Activated CD8-positive, alpha-beta T cell treated with anti-CD3 and anti-CD28 coated beads for 36 hours (primary cell): ENCODE measurements around the gene MAST3. TPM values are rescaled to one million over a fixed set of nuclear protein-coding genes. Genes with fewer than 3 reads are reported as not detected.

Experiments
- ATAC-seq: fragments of 200-7000 bp; cut with Tn5 transposase; one replicate; pipeline ENCODE4 v1.10.0; 2021; ENCODE audit warnings: mild to moderate bottlenecking, moderate library complexity
- CTCF ChIA-PET: fragments of 350-600 bp; sonication (Branson Sonifier 250); formaldehyde crosslinking; loops from one replicate; lab custom pipeline; 2021; ENCODE audit warnings: antibody characterized with exemption; lab: Charles Lee
- POLR2A ChIA-PET: fragments of 350-600 bp; sonication (Branson Sonifier 250); formaldehyde crosslinking; loops from one replicate; lab custom pipeline; 2021; ENCODE audit warnings: antibody characterized with exemption; lab: Charles Lee
- DNase-seq: peaks from one replicate; pipeline ENCODE4 v3.0.0-alpha.2; 2020
- H3K27ac Mint-ChIP-seq: one replicate; pipeline ENCODE4 v1.8.0; 2021; ENCODE audit warnings: mild to moderate bottlenecking, mixed read lengths
- H3K27me3 Mint-ChIP-seq: one replicate; pipeline ENCODE4 v1.8.0; 2021; ENCODE audit warnings: mixed read lengths
- H3K36me3 Mint-ChIP-seq: one replicate; pipeline ENCODE4 v1.8.0; 2021; ENCODE audit warnings: low read depth, mixed read lengths
- H3K4me1 Mint-ChIP-seq: one replicate; pipeline ENCODE4 v1.8.0; 2021; ENCODE audit warnings: low read depth, mixed read lengths
- H3K4me3 Mint-ChIP-seq: one replicate; pipeline ENCODE4 v1.8.0; 2021; ENCODE audit warnings: mild to moderate bottlenecking, moderate library complexity, mixed read lengths
- H3K9me3 Mint-ChIP-seq: one replicate; pipeline ENCODE4 v1.8.0; 2021; ENCODE audit warnings: mixed read lengths
- intact Hi-C: fragments of 100-400 bp; cut with micrococcal nuclease; formaldehyde crosslinking; loops from one replicate; pipeline ENCODE4 v1.10.0; 2022
- total RNA-seq, 2 experiments: library from RNA; stranded (reverse); gene quantifications; one replicate each; pipeline ENCODE4 v1.2.3, GENCODE V29; 2021
- TF ChIP-seq, protein P1 (sequence below): fragments of 200-600 bp; IDR thresholded peaks from one replicate; pipeline ENCODE4 v1.8.0; 2022; ENCODE audit warnings: antibody characterized with exemption, mild to moderate bottlenecking

MAST3 gene
- total RNA-seq, 2 experiments from 2014 or later: 23.1 to 23.3 TPM

- ChIA-PET POLR2A (no interaction called here), CTCF (interaction anchor here (1.0 kb wide), 1 partner anchor 24 kb away, joined by 3 read pairs; no protein-coding TSS in a partner anchor)
- Mint-ChIP-seq H3K4me1 (no peaks in the 10 kb centered on the region), H3K4me3 (no peak overlapping the region), H3K27ac (no peak overlapping the region), H3K9me3 (no peaks in the 10 kb centered on the region), H3K27me3 (no peaks in the 10 kb centered on the region), H3K36me3 (peaks cover 37% of the 10 kb centered on the region)
- TF ChIP-seq, protein P1, sequence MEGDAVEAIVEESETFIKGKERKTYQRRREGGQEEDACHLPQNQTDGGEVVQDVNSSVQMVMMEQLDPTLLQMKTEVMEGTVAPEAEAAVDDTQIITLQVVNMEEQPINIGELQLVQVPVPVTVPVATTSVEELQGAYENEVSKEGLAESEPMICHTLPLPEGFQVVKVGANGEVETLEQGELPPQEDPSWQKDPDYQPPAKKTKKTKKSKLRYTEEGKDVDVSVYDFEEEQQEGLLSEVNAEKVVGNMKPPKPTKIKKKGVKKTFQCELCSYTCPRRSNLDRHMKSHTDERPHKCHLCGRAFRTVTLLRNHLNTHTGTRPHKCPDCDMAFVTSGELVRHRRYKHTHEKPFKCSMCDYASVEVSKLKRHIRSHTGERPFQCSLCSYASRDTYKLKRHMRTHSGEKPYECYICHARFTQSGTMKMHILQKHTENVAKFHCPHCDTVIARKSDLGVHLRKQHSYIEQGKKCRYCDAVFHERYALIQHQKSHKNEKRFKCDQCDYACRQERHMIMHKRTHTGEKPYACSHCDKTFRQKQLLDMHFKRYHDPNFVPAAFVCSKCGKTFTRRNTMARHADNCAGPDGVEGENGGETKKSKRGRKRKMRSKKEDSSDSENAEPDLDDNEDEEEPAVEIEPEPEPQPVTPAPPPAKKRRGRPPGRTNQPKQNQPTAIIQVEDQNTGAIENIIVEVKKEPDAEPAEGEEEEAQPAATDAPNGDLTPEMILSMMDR: no peak
- ATAC-seq: no peak
- intact Hi-C loops: no loop called here
- no peak for DNase-seq
These were observed 46.8 kb downstream of the MAST3 start for GRCh38 chr19:18144361-18144760.

DNA sequence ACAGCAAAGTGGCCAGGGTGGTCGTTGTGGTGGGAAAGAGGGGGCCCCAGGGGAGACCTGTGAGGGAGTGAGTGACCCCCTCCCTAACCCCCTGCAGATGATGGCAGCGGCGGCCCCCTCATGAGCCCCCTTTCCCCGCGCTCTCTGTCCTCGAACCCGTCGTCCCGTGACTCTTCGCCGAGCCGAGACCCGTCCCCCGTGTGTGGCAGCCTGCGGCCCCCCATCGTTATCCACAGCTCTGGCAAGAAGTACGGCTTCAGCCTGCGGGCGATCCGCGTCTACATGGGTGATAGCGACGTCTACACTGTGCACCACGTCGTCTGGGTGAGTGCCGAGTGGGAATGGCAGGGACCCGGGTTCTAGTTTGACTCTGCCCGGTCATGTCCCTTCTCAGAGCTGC, 47.3 kb downstream of the MAST3 start:
- no peak for ATAC-seq
- no peak overlapping the region for H3K4me3 Mint-ChIP-seq
- DNase-seq: no peak
- peaks cover 38% of the 10 kb centered on the region for H3K36me3 Mint-ChIP-seq
- ChIA-PET POLR2A (interaction anchor here (0.8 kb wide), 1 partner anchor 11 kb away, joined by 3 read pairs; no protein-coding TSS in a partner anchor), CTCF (interaction anchor here (1.1 kb wide), 1 partner anchor 16 kb away, joined by 3 read pairs; no protein-coding TSS in a partner anchor)
- no peaks in the 10 kb centered on the region for H3K4me1 Mint-ChIP-seq
- H3K27me3 Mint-ChIP-seq: no peaks in the 10 kb centered on the region
- H3K27ac Mint-ChIP-seq: no peak overlapping the region
- TF ChIP-seq, protein P1: no peak
- no peaks in the 10 kb centered on the region for H3K9me3 Mint-ChIP-seq
- intact Hi-C loops: no loop called here

- H3K27me3 Mint-ChIP-seq: no peaks in the 10 kb centered on the region
- ChIA-PET POLR2A (interaction anchor here (0.8 to 1.4 kb wide), 2 partner anchors 11 to 17 kb away, joined by 3 read pairs; no protein-coding TSS in a partner anchor), CTCF (interaction anchor here (1.1 kb wide), 2 partner anchors 16 to 22 kb away, joined by 3 read pairs; no protein-coding TSS in a partner anchor)
- no peak for ATAC-seq
- peaks cover 36% of the 10 kb centered on the region for H3K36me3 Mint-ChIP-seq
- H3K4me1 Mint-ChIP-seq: no peaks in the 10 kb centered on the region
- H3K4me3 Mint-ChIP-seq: no peak overlapping the region
- H3K9me3 Mint-ChIP-seq: no peaks in the 10 kb centered on the region
- H3K27ac Mint-ChIP-seq: no peak overlapping the region
- intact Hi-C loops: no loop called here
- TF ChIP-seq, protein P1: no peak
- no peak for DNase-seq
These were observed 47.9 kb downstream of the MAST3 start for GRCh38 chr19:18145391-18145999.

GRCh38 chr19:18147396-18147795, 49.8 kb downstream of the MAST3 start:
- POLR2A ChIA-PET: no interaction called here
- no peaks in the 10 kb centered on the region for H3K27me3 Mint-ChIP-seq
- H3K27ac Mint-ChIP-seq: no peak overlapping the region
- ATAC-seq (no peak), DNase-seq (no peak)
- H3K4me1 Mint-ChIP-seq: peaks cover 7% of the 10 kb centered on the region
- no peak overlapping the region for H3K4me3 Mint-ChIP-seq
- no peaks in the 10 kb centered on the region for H3K9me3 Mint-ChIP-seq
- intact Hi-C loops: no loop called here
- TF ChIP-seq, protein P1: no peak
- H3K36me3 Mint-ChIP-seq: peaks cover 33% of the 10 kb centered on the region
- CTCF ChIA-PET: no interaction called here

- Mint-ChIP-seq H3K27me3 (no peaks in the 10 kb centered on the region), H3K27ac (no peak overlapping the region), H3K9me3 (no peaks in the 10 kb centered on the region), H3K4me1 (peaks cover 15% of the 10 kb centered on the region), H3K36me3 (peaks cover 23% of the 10 kb centered on the region), H3K4me3 (no peak overlapping the region)
- intact Hi-C loops: no loop called here
- DNase-seq: no peak
- POLR2A ChIA-PET: interaction anchor here (0.6 to 1.6 kb wide), 3 partner anchors 8 to 42 kb away, joined by 3 to 4 read pairs (median 4); no protein-coding TSS in a partner anchor
- no peak for ATAC-seq
- TF ChIP-seq, protein P1: no peak
- CTCF ChIA-PET: interaction anchor here (1.6 kb wide), 1 partner anchor 36 kb away, joined by 5 read pairs; no protein-coding TSS in a partner anchor
These were observed 52.0 kb downstream of the MAST3 start for GRCh38 chr19:18149596-18149975.
